ENCODE results near the gene TRAPPC2B. TPM values are rescaled to one million over a fixed set of nuclear protein-coding genes. Genes with fewer than 3 reads are reported as not detected.

TRAPPC2B gene
- total RNA-seq: 10.0 and 12.2 TPM in 2 replicates

DNA sequence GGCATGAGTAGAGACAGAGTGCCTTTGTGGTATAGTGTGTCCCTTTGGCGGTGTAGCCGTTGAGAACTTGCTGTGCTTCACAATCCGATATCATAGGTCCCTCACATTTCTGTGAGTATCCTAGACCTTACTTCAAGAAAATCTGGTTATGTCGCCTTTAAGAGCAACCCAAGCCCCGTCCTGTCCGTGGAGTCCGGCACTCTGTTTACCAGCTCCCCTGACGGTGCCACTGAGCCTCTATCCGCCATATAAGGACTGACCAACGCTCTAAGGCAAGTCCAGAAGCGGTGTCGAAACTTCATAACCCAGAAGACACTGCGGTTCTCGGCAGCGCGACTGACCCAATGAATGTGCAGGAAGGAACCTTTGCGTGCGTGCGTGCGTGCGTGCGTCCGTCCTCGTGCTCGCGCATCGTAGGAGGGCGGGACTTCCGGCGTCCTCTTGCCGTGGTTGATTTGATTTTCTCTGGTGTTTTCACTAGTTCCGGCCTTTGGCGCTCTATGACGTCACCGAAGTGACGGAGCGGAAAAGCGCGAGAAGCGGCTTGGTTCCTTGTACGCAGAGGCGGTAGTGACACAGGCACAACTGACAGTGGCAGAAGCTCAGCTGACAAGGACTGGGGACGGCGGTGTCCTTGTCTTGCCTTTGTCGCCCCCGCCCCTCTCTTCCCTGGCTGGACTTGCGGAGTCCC, at the start of gene TRAPPC2B, which contains the start of gene ZNF547:
Gene TRAPPC2B (plus strand): TSS at position 555 of the 691 bp plus-strand sequence. CDS start 1,283 bp downstream, outside the sequence.
Gene ZNF547 (plus strand): TSS at position 555 of the 691 bp plus-strand sequence. CDS start 5,005 bp downstream, outside the sequence.

DNA sequence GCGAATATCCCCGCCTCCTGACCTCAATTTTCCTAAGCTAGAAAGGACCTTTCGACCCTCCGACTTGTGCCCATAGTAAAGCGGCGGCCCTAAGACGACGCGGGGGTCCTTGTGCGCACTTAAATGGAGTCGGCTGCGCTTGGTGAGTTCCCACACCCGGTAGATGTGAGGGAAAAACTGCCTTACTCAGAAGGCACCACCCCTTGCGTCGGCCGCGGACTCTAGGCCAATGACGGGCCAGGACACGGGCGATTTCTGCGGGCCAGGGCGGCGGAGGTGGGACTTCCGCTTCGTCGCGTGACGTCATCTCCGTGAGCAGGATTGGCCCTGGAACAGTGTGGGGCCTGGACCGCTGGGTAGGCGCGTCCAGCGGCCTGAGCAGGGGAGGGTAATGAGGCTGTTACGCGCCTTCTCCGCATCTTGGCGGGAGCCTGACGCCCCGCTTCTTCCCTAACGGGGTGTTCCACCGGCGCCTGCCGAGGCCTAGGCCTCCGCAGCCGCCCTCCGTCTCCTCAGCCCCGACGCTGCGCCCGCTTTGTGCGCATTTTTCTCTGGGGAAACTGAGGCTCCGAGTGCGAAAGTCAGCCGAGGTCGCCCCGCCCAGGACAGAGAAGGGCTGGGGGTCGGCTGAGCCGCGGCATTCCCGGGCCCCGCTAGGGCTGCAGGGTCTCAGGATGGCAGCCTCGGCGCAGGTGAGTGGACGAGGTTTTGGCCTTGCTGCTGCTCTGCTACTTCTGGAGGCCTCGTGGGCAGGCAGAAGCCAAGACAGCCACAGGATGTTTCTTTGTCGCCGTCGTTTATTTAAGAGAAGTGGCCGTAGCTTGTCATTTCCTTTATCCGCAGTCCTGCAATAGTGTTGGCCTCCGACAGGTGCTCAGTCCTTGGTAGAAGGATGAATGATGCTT, 42.9 kb upstream of the TRAPPC2B start, which contains the start of gene ZNF543:
Gene ZNF543 (plus strand): TSS at position 293 of the 905 bp plus-strand sequence. CDS start 382 bp downstream, at position 675.

DNA sequence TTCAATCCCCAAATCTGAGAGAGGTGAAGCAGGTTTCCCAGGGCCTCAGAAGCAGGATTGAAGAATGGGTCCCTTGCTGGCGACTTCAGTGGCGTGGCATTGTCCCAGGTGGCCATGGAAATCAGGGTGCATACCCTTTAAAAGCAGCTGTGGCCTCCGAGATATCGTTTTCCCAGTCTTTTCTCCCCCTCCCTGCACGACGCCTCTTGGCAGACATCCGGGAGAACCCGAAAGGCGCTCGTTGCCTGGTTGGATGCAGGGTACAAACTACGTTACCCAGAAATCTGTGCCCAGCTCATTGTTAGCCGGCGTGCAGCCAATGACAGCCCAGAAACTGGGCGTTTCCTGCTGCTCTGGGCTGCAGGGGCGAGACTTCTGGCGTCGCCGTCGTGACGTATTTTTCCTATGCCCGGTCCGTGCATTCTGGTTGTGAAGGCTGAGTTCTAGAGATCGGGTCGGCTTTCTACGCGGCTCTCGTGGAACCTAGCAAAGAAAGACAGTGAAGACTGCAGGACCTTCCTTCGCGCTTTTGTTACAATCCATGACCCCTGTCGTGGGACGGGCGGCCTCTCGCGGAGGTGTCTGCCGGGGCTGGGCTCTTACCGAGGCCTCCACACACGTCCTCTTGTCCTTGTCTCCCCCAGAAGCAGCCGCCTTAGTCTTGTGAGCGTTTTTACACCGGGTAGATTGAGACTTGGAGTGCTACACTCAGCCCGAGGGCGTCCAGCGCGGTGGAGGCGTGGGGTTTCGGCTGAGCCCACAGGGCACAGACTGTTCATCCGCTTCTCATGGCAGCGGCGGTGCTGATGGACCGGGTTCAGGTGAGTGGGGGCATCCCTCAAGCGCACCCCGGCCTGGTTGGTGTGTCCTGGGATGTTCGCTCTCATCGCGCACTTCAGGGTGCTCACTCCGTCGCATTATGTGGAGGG, 12.2 kb upstream of the TRAPPC2B start, which contains the start of gene ZNF304:
Gene ZNF304 (plus strand): TSS at position 395 of the 929 bp plus-strand sequence. CDS start 394 bp downstream, at position 789.

DNA sequence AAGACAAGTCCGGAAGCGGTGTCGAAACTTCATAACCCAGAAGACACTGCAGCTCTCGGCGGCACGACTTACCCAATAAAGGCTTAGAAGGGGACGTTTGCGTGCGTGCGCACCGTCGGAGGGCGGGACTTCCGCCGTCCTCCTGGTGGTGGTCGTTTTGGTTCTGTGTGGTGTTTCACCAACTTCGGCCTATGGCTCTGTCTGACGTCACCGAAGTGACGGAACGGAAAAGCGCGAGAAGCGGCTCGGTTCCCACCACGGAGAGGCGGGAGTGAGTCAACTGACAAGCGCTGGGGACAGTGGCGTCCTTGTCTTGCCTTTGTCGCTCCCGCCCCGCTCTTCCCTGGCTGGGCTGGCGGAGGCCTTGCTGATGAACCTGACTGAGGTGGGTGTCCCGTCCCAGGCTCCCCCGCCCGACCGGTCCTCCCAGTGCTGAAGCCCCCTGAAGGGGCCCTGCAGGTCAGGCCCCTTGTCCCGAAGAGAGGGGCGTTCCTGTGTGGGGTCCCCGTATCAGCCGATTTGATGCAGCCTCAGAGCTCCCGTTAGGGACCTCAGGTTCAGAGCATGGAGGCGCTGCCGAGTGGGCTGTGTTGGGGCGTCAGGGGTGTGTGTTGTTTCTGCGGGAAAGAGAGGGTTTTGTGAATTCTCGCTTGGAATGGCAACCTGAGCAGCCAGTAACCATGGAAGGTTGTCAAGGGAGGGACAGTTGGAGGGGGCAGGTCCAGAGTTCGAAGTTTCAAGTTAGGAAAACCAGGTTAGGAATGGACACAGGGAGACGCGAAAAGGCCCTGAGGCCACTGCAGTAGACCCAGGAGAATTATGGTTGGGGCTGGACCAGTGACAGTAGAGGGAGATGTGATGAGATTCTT, 26.6 kb downstream of the TRAPPC2B start, which contains the start of gene ZNF548:
Gene ZNF548 (plus strand): TSS at position 125 of the 869 bp plus-strand sequence. CDS start 246 bp downstream, at position 371.

DNA sequence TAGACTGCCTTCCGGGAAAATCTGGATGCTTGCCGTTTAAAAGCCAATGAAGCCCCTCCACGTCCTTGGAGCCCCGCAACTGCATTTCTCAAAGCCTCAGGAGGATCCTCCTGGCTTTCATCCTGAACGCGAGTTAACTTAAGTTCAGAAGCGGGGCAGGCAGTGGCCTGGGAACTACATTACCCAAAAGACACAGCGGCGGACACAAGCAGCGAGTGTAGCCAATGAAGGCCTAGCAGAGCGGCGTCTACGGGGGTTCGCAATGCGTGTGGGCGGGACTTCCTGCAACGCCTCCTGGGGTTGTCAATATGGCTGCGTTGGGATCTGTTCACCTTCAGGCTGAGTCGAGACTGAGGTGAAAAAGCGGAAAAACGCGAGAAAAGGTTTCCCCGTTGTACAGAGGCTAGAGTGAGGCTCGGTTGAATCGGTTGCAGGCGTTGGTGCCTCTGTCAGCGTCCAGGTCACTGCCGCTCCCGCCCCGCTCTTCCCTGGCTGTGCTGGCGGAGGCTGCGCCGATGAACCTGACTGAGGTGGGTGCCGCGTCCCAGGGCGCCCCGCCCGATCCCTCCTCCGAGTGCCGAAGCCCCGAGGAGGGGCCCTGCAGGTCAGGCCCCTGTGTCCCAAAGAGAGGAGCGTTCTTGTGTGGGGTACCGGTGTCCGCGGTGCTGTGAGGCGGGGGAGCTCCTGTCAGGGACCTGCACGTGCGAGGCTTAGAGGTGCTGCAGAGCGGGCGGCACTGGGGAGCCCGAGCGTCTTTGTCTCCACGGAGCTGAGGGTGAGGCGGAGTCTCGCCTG, 47.7 kb downstream of the TRAPPC2B start, which contains the start of gene ZNF17:
Gene ZNF17 (plus strand): TSS at position 285 of the 795 bp plus-strand sequence. CDS start 2,455 bp downstream, outside the sequence.

Other genes starting within 250 kb of the TRAPPC2B start
- not detected in 2 replicates for gene USP29, start 243.6 kb upstream of the TRAPPC2B start, total RNA-seq
- gene ZIM3, start 218.3 kb upstream of the TRAPPC2B start, total RNA-seq: not detected in 2 replicates
- not detected in 2 replicates for gene DUXA, start 196.1 kb upstream of the TRAPPC2B start, total RNA-seq
- gene ZNF264, start 172.1 kb upstream of the TRAPPC2B start, total RNA-seq: 35.6 and 51.0 TPM in 2 replicates
- gene AURKC, start 132.5 kb upstream of the TRAPPC2B start, total RNA-seq: 0.46 and 1.2 TPM in 2 replicates
- 44.6 and 50.5 TPM in 2 replicates for gene ZNF805, start 122.9 kb upstream of the TRAPPC2B start, total RNA-seq
- 119 and 124 TPM in 2 replicates for gene ZNF460, start 83.1 kb upstream of the TRAPPC2B start, total RNA-seq
- gene ZNF543, start 43.1 kb upstream of the TRAPPC2B start, total RNA-seq: 9.5 and 10.1 TPM in 2 replicates
- 8.6 and 8.9 TPM in 2 replicates for gene ZNF304, start 12.3 kb upstream of the TRAPPC2B start, total RNA-seq
- gene ZNF547, start within 50 bp of the TRAPPC2B start, total RNA-seq: 5.3 and 5.4 TPM in 2 replicates
- gene ZNF548, start 26.3 kb downstream of the TRAPPC2B start, total RNA-seq: 16.6 and 25.2 TPM in 2 replicates
- 9.8 and 18.7 TPM in 2 replicates for gene ZNF17, start 47.6 kb downstream of the TRAPPC2B start, total RNA-seq
- gene ZNF749, start 71.8 kb downstream of the TRAPPC2B start, total RNA-seq: 9.2 and 10.6 TPM in 2 replicates
- 0.30 and 1.0 TPM in 2 replicates for gene VN1R1, start 93.6 kb downstream of the TRAPPC2B start, total RNA-seq
- 15.7 and 17.4 TPM in 2 replicates for gene ZNF772, start 114.0 kb downstream of the TRAPPC2B start, total RNA-seq
- gene ZNF419, start 124.2 kb downstream of the TRAPPC2B start, total RNA-seq: 10.9 and 21.7 TPM in 2 replicates
- 25.4 and 28.5 TPM in 2 replicates for gene ZNF773, start 136.4 kb downstream of the TRAPPC2B start, total RNA-seq
- 5.3 and 6.2 TPM in 2 replicates for gene ZNF549, start 163.8 kb downstream of the TRAPPC2B start, total RNA-seq
- gene ZNF550, start 196.3 kb downstream of the TRAPPC2B start, total RNA-seq: 9.2 and 10.7 TPM in 2 replicates
- gene ZNF416, start 215.4 kb downstream of the TRAPPC2B start, total RNA-seq: 3.9 and 4.9 TPM in 2 replicates
- gene ZIK1, start 220.6 kb downstream of the TRAPPC2B start, total RNA-seq: 3.9 and 6.2 TPM in 2 replicates
- 2.1 and 3.0 TPM in 2 replicates for gene ZNF530, start 236.3 kb downstream of the TRAPPC2B start, total RNA-seq